Fibroblast of the conjunctiva (primary cell): Measurements from ENCODE around the gene GRB7.
"Not testable (repeated sequence)": the region's sequence is repeated elsewhere in the genome, so short reads cannot be mapped to it uniquely, and the experiment has no call there.

Experiments used
- DNase-seq: peaks from one replicate; pipeline ENCODE4 v3.0.0-alpha.2; 2010; ENCODE audit warnings: low read depth

GRB7 gene

GRCh38 chr17:39736319-39737165 is 1.2 kb upstream of the GRB7 start:
- no peak for DNase-seq

GRCh38 chr17:39737206-39737759 is 455 bp upstream of the GRB7 start:
- DNase-seq, result no peak

- DNase-seq, result no peak
Measured at GRCh38 chr17:39738568-39738901, 797 bp downstream of the GRB7 start.

- DNase-seq, result no peak
Measured at GRCh38 chr17:39738983-39739884, 1.5 kb downstream of the GRB7 start.

- DNase-seq, result no peak
Measured at GRCh38 chr17:39739885-39740356, 2.2 kb downstream of the GRB7 start.

- DNase-seq, result no peak
Measured at GRCh38 chr17:39740357-39741111, 2.8 kb downstream of the GRB7 start.

GRCh38 chr17:39742126-39742855 is 4.6 kb downstream of the GRB7 start:
- DNase-seq, result no peak

GRCh38 chr17:39742856-39743436 is 5.2 kb downstream of the GRB7 start:
- DNase-seq, result no peak

GRCh38 chr17:39744075-39744835 is 6.5 kb downstream of the GRB7 start:
- no peak for DNase-seq

GRCh38 chr17:39744836-39745215 is 7.1 kb downstream of the GRB7 start:
- DNase-seq, result no peak

GRCh38 chr17:39745335-39746144 is 7.8 kb downstream of the GRB7 start:
- DNase-seq, result no peak

- no peak for DNase-seq
Measured at GRCh38 chr17:39746145-39746461, 8.4 kb downstream of the GRB7 start.

- DNase-seq, result no peak
Measured at GRCh38 chr17:39747745-39748144, 10.0 kb downstream of the GRB7 start.

- not testable (repeated sequence) for DNase-seq
Measured at GRCh38 chr17:39748444-39749034, 10.8 kb downstream of the GRB7 start.

- no peak for DNase-seq
Measured at GRCh38 chr17:39750131-39751015, 12.6 kb downstream of the GRB7 start.

- no peak for DNase-seq
Measured at GRCh38 chr17:39751016-39751543, 13.3 kb downstream of the GRB7 start.

GRCh38 chr17:39751637-39752036 is 13.9 kb downstream of the GRB7 start:
- DNase-seq, result no peak
